ENCODE results near the gene MS4A6E.
"Not testable (repeated sequence)": the region's sequence is repeated elsewhere in the genome, so short reads cannot be mapped to it uniquely, and the experiment has no call there.

Gene MS4A6E

DNA sequence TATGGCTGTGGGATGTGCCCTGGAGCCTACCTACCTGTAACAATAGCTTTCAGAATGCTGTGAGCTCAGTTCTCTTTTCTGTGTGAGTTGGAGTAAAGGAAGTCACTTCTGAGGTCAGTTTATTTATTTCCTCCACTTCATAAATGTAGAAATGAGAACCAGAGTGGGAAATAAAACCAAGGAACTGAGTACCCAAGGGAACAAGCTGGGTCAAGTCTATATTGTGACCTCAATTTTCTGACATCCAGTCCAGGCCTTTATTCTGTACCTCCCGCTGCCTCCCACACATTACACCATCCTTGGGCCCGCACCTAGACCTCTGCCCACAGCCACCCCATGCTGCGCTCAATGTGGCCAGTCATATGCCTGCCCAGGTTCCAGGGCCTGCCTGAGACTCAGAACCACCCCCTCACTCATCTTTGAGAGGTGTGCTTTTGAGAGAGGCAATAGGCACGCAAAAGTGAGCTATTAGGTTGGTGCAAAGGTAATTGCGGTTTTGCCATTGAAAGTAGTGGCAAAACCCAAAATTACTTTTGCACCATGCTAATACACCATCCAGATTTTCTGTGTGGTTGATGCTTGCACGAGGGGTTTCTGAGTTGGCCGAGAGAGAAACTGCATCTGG lies 9.8 kb downstream of the MS4A6E start:
- DNase-seq (ENCODE audit: low read depth): no peak

DNA sequence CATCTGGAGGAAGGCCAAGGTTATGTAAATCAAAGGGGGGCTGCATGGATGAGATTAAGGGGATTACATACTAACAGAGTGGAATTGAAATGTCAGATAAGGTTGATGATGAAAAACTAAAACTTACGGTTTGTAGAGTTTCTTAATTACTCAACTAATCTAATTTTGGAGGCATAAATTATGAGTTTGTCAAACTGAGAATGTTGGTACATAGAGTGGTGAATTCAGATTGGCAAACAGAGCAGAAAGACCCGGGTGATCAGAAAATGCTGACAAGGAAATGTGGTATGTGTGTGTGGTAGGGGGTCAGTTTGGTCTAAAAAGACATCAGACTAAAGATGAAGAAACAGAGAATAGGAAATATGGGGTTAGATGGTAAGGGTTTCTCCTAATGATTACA lies 11.0 kb downstream of the MS4A6E start:
- DNase-seq (ENCODE audit: low read depth): no peak

DNA sequence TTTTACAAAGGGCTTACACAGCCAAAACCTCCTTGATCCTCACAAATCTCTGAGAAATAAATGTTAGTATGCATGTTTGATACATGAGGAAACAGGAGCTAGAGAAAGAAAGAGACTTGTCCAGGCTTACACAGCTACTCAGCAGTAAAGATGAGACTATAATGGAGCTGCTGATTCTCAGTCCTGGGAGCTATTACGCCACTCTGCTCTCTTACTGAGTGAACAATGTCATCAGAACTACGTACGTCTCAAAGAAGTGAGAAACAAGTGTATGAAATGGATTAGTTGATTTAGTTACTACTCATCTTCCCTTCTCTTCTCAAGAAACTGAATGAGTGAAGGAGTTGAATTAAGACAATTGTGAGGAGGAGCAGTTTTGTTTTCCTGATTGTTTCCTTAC lies 12.3 kb downstream of the MS4A6E start:
- DNase-seq (ENCODE audit: low read depth): no peak

DNA sequence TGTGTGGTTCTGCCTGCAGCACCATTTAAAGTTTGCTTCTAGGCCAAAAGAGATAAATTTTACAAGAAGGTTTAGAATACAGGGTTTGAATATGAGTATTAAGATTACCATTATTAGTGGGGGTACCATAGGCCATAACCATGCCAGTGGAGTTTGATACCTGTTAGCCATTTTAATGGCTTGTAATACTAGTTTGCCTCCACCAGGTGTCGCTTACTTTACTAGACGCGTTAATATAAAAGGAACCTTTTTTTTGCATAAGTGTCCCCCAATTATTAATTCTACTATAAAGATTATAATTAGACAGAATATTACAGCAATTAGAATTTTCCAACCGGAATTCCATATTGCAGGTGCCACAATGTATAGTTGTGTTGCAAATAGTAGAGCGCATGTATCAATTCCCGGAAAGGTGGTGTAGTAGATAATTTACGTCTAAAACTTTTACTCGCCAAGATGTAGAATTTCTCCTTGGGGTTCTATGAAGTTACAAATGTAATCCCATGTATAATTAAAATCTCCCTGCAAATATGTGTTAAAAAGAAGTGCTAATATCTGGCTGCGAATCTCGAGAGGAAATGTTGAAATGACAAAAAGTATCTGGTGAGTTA lies 16.1 kb downstream of the MS4A6E start:
- DNase-seq (ENCODE audit: low read depth): peak; percentile 3

DNA sequence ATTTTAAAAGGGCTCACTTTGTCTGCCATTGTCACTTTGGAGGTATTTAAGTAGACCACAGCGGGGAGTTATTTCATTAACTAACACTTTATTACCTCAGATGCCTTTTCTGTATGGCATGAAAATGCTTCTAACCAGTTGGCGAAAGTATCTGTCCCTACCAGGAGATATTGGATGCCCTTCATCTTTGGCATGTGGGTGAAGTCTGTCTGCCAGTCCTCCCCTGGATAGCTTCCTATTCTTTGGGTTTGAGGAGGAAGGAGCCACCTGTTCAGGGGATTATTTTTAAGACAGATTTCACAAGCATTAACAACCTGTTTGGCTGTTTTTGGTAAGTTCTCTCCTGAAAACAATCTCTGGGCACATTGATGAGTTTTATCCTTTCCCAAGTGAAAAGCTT lies 17.1 kb downstream of the MS4A6E start:
- DNase-seq (ENCODE audit: low read depth): no peak

DNA sequence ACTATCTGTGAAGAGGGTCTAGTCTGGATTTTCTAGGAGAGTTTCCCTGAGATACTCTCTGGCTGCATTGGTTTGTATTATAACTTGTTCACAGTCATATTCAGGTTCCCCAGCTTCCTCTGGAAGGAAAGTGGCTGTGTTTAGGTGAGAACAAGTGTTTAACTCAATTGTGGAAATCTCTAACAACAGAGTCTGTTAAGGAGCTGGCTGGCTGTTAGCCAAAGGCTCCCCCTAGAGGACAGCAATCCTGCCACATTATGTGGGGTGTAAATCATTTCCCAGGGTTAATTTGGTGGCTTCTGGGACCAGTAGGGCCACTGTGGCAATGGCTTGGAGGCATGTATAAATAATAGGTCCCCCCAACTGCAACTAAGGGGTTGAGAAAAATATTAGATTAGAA lies 18.4 kb downstream of the MS4A6E start:
- DNase-seq (ENCODE audit: low read depth): no peak

DNA sequence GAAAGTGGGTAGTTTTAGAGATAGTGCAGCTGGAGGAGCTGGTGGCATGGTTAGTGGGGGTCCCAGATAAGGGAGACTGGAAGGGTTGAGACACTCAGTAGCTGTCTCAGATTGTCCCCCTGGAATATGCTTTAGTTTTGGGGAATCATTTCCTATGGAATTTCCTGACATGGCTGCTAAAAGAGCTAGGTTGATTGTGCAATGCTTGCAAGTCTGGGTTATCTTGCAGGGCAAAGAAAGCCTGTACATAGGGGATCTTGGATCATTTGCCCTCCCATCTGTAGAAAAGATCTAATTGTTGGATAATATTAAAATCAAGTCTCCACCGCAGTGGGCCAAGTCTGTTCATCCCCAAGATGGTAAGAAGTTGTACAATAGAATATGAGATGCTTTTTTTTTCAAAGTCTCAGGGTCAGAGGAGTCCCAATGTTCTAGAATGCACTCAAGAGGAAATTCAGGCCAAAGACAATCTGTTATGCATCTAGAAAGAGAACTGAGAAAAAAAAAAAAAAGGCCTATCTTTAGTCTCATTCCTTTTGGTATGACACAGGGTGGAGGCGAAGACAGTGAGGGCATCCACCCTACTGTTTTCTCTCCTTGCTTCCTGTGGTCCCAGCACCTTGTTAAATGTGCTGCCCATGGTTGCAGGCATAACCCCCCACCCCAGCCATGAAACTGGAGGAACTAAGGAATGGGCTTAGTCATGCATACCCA lies 20.2 kb downstream of the MS4A6E start:
- DNase-seq (ENCODE audit: low read depth): no peak

DNA sequence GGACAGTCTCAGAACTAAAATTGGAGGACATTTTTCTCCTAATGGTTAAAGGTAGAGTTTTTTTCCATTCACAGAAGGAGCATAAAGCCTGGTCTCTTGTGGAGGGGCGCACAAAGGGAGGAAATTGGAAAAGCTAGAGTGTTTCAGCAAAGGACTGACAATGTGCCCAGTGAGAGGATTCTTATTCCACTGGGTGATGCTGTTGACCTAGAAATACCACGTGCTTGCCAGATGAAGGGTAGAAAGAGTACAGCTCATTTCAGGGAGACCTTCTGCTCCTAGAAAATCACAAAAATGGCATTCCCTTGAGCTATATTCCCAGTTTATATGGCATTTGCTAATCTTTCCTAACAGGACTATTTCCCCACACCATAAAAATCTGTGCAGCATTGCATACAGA lies 21.1 kb downstream of the MS4A6E start:
- DNase-seq (ENCODE audit: low read depth): no peak

DNA sequence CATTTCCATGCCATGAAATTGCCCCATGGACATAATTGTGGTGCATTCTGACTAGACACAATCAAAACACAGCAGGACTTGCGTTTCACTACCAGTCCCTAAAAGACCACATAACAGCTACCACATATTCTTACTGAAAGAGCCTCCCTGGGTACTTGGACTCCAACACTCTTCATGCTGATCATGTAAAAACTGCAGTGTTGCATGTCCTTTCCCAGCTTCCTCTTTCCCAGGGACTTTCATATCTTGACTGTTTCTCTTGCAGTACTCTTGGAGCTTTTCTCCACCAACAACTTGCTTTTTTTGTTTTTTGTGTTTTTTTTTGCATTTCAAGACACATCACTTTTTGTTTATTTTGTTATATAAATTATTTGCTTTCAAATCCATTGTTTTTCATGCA lies 22.9 kb downstream of the MS4A6E start:
- no peak for DNase-seq (ENCODE audit: low read depth)

DNA sequence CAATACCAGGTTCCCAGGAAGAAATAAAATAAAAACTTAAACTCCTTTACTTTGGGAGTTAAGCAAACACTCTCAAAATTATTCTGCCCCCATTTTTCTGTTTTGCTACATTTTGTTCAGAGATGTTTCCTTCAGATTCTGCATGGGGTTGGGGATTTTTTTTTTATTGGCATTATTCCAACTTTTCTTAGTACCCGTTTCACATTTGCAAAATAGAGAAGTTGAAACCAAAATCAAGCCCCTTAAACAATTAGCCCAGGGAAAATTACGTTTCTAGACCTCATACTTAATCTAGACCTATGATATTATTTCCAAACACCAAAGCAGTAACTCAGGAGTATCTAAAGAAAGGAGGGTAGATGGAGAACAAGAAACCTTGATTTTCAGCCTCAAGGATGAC lies 30.7 kb downstream of the MS4A6E start:
- DNase-seq (ENCODE audit: low read depth): no peak

DNA sequence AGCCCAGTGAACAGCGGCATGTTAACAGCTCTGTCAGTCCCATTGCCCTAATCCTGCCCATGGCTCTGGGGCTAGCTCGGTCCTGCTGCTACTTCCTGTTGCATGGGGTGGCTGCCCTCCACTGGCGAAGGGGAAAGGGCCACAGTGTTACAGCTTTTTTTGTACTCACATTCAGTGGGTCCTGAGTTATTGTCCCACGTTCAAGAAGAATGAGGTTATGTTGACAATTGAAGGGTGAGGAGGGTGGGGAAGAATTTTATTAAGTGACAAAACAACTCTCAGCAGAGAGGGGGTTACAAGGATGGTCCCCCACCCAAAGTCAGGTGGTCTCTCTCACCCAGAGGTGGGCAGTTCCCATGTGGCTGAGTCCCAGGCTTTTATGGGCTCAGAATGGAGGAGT lies 33.6 kb downstream of the MS4A6E start:
- no peak for DNase-seq (ENCODE audit: low read depth)

DNA sequence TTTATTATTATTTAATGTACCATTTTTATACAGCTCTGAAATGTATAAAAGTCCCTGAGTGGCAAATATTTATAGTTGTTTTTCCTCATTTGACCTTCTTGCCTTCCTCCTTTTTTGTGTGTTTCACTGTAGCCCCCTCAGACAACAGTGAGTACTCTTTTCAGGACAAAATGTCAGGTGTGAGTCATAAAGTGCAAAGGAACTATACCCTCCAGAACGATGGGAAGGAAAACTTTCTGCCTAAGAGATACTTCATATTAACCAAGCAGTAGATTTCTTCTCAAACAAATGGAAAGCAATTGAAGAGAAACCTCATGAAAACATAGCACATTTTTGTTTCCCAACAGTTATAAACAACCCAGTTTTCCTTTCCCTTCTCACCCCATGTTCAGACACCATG lies 35.2 kb downstream of the MS4A6E start:
- no peak for DNase-seq (ENCODE audit: low read depth)

DNA sequence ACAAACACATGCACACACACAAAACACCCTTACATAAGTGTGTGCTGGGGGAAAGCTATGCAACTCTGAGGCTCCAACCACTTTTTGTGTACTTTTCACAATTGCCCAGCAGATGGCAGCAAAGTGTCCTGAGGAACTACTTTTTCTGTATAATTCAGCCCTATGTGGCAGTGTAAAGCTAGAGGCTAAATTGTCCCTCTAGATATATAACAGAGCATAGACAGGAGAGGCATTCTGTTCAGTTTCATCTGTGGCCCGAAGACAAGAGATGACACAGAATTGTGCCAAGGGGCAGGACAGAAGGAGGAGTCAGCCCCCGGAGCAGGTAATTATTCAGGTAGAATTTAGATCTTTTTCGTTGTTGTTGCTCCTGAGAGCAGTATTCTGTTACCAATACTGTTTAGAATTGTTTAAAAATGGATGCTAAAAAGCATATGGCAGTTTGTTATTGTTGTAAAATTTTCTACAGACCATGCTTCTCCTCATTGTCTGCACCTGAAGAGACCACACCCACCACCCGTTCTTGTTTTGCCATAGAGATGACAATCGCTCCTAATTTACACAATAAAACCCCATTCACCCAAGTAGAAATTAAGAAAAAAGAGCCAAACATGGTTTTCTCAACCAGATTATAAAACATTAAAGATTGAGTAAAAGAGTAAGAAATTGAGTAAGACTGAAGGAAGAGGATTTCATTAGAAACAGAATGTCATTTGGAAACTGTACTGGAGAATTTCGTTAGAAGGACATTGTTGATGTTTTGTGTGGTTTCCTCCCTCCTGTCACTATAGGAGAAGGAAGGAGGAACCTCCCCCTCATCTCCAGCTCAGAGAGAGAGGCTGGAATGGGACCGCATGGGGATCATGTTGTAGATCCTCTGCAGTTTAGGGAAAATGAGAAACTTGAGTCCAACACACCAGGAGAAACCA lies 36.8 kb downstream of the MS4A6E start:
- DNase-seq (ENCODE audit: low read depth): peak; percentile 34

DNA sequence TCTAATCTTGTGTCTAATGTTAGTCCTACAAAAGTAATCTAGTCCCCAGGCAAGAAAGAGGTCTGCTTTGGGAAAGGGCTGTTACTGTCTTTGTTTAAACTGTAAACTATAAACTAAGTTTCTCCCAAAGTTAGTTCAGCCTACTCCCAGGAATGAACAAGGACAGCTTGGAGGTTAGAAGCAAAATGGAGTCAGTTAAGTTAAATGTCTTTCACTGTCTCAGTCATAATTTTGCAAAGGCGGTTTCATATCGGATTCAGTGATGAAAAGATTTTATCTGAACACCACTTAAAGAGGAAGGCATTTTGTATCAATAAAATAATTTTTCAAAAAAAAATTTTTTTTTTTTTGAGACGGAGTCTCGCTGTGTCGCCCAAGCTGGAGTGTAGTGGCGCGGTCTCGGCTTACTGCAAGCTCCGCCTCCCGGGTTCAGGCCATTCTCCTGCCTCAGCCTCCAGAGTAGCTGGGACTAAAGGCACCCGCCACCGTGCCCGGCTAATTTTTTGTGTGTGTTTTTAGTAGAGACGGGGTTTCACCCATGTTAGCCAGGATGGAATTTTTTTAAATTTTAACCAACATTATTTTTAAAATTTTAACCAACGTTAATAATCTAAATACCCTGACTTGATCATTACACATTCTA lies 39.3 kb downstream of the MS4A6E start:
- DNase-seq (ENCODE audit: low read depth): not testable (repeated sequence)

DNA sequence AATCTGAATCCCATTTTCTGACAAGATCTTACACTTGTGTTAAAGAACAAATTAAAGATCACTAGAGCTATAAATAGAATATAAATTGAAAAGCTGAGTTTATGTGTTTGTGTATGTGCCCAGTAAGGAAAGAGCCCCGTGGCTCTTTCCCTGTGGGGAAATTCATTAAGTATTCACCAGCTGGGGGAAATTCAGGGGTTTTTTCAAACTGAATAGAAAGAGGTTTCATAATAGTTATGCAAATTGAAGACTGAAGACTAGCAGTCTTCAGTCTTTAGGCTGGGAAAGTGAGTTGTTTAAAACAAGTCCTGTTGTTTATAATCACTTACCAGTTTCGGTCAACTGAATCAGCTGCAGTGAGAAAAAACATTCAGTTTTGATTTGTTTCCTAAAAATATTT lies 40.0 kb downstream of the MS4A6E start:
- no peak for DNase-seq (ENCODE audit: low read depth)

DNA sequence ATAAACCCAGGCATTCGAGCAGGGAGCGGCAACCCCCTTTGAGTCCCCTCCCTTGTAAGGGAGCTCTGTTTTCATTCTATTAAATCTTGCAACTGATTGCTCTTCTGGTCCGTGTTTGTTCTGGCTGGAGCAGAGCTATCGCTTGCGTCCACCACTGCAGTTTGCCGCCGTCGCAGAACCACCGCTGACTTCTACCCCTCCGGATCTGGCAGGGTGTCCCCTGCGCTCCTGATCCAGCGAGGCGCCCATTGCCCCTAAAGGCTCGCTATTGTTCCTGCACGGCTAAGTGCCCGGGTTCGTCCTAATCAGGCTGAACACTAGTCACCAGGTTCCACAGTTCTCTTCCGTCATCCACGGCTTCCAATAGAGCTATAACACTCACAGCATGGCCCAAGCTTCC lies 40.8 kb downstream of the MS4A6E start:
- DNase-seq (ENCODE audit: low read depth): no peak

DNA sequence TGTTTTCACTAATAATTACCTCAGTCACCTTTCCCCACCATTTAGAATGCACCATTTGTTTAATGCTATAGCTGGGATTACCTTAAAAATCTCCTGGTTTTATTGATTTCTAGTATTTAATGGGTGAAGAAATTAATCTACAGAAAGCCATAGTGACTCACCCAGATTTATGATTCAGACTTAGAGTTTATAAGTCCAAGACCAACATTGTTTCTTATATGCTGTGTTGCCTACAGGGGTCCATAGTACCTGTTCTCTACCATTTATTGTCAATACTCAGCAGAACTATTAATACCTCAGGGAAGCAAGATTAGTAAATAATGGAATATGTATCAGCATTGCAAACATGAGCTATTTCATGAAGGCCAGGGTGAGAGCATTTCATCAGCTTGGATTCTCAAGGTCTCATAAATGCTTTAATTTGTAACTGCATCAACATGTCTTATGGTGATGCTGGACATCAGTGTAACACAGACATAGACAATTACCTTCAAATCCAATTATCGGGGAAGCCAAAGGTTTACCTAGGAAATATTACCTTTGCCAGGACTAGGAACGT lies 43.3 kb downstream of the MS4A6E start:
- no peak for DNase-seq (ENCODE audit: low read depth)

DNA sequence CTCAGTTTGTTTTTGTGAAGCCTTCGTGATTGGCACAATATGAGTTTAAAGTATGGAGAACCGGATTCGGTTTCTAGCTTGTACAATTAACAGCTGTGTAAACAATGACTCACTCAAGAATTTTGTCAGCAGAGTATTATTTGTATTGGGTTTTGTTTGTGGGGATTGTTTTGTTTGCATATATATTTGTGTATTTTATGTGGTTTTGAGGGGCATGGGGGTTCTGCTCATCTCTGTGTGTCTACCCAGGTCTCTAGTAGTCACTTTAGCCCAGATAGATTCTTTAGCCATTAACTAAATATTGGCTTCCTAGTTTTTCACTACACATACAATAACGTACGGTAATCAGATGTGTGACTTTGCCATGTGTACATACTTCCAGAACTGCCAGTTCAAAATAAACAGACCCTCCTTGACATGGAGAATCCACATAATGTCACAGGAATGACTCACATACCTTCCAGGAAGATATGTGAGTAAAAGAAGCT lies 43.8 kb downstream of the MS4A6E start:
- peak; percentile 3 for DNase-seq (ENCODE audit: low read depth)

DNA sequence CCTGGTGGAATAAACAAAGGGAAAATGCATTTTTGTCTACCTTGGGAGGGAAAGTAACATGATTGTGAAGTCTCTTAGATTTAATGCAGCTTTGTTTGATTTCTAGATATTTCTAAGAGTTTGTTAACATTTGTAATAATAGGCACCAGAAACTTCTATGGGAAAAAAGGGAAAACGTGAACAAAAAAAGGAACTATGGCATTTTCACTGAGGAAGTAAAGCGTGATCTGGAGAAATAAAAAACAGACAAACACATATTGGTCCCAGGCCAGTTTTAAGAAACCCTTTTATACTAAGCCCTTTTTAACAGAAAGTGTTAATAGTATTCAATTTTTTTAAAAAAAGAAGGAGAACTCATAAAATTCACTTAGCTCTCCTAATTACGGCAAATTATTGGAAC lies 44.3 kb downstream of the MS4A6E start:
- DNase-seq (ENCODE audit: low read depth): no peak

DNA sequence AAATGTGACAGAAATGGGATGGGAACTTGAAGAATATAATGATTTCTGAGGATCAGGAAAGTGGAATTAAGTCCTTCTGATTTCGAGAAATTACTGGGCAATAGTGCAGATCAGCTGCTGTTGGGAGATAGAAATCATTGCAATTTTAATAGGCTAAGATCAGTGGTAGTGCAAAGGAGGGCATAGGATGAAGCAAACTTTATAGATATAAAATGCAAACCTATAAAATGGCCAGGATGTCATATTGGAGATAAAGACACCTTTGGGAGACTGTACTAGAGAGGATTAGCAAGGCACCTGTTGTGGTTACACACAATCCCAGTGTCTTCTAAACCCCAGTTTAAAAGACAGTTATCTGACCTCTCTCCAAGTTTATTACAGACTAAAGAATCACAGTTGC lies 44.8 kb downstream of the MS4A6E start:
- no peak for DNase-seq (ENCODE audit: low read depth)

DNA sequence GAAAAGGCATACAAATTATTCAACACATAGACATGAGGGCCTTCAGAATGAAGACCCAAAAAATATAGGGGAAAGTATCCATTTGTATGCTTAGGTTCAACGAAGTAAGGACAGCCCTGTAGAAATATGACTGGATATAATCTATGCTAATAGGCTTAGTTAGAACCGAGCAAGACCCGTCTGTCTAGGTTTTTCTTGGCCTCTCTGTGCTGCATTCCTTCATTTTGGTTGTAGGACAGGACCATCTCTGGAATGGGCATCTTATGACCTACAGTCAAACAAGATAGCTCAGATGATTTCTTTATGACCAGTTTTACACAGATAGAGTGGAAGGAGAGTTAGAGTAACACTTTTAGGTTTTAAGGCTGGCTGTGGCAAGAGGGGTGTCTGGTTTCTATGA lies 45.7 kb downstream of the MS4A6E start:
- DNase-seq (ENCODE audit: low read depth): no peak

DNA sequence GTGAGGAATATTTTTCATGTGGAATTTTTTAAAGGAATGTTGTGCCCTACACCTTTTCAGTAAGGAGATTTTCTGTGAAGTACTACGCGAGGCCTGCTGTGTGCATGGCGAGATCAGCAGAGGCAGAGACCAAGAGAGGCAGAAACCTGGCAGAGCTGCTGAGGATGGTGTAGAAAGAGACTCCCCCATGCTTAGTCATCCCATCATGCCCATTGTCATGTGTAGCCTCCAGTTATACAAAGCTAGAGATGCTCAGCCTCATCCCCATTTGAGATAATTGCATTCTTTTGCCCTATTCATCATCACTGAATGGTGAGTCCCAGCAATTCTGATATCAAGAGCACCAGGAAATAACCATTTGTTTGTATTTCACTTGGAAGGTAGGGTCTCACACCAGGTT lies 48.3 kb downstream of the MS4A6E start:
- DNase-seq (ENCODE audit: low read depth): no peak
